ENCODE results near the gene MMP23B.

MMP23B gene

DNA sequence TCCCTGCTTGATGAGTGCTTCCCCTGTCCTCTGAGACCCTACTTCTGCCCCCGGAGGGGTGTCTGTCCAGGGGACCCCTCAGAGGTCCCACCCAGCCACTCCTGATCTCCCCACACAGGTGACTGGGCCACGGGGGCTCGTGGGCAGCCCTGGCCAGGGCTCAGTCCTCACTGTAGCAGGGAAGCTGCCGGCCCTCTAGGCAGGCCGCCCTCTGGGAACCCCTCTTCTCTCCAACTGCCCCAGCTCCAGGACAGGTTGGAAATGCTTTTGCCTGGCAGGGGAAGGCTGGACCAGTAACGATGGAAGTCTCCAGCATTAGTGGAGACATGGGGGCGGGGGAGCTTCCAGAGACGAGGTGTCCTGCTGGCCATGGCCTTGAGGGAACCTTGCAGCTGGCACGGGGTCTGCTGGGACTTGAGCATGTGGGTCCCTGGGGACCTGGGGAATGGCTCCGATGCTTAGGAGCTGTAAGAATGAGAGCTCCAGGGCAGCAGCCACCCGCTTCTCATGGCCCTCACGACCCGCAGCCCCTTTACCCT is 28.9 kb upstream of the MMP23B start:
- DNase-seq, result no peak

DNA sequence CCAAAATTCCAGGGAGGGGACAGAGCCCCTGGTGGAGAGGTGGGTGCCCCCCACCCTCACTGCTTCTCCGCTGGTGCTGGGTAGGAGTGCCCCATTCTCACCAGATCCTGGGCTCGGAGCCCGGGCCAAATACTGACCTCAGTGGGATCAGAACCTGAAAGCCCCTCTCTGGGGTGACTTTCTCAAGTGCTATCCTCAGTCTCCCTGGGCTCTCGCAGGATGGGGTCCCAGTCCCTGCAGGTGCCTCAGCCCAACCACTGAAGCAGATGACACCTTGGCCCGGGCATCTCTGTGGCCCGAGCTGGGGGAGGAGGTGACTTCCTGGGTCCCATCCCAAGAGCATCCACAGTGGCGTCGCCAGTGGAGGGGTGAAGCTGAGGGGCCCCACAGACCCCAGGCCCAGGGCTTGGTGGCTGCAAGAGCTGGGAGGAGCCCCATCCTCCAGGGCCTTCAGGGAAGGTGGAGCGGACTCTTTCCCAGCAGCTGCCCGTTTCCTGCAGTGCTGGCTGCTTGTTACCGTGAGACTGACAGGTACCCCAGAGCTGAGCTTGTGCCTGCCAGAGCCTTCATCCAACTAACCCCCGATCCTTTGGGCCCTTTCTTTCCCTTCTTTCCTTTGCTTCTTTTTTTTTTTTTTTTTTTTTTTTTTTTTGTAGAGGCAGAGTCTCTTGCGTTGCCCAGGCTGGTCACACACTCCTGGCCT is 28.2 kb upstream of the MMP23B start:
- no peak for DNase-seq

DNA sequence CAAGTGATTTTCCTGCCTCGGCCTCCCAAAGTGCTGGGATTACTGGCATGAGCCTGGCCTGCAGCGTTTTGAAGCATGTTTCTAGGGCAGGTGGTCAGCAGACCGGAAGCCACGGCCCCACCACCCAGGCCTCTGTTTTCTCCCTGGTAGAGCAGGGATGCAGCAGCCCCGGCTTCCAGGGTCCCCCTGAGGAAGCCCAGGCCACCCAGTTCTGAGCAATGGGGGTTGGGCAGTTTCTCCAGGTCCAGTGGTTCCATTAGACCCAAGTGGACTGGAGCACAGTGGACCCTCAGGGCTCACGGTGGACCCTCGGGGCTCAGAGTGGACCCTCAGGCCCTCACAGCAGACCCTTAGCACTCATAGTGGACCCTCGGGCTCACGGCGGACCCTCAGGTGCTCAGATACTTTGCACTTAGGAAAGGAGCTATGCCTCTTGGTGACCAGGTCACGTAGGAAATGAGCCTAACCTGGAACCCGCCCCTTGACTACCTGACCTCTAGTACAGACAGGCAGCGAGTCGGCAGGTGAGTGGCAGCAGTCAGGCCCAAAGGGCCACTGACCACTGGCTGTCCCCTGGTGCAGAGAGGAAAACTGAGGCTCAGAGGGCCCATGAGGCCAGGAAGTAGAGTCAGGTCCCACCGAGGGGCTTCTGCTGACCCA is 27.5 kb upstream of the MMP23B start:
- no peak for DNase-seq

DNA sequence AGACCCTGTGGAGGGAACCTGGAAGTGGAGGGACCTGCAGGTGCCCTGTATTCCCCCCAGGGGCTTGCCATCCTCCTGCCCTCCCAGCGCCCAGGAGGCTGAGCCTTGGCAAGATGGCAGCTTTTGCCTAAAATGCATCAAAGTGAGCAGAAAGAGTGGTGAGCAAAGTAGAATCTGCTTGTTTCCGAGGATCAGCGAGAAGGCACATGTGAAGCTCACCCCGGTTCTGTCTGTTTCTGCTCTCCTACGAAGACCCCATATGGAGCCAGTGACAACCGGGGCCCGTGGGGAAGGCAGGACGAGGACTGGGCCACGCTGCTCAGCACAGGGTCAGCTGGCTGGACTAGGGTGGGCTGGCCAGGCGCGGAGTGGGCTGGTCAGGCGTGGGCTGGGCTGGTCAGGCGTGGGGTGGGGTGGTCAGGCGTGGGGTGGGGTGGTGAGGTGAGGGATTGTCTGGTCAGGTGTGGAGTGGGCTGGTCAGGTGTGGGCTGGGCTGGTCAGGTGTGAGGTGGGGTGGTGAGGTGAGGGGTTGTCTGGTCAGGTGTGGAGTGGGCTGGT is 26.9 kb upstream of the MMP23B start:
- DNase-seq, result no peak

DNA sequence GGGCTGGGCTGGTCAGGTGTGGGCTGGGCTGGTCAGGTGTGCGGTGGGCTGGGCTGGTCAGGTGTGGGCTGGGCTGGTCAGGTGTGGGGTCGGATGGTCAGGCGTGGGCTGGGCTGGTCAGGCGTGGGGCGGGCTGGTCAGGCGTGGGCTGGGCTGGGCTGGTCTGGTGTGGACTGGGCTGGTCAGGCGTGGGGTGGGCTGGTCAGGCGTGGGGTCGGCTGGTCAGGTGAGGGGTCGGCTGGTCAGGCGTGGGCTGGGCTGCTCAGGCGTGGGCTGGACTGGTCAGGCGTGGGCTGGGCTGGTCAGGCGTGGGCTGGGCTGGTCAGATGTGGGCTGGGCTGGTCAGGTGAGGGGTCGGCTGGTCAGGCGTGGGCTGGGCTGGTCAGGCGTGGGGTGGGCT is 26.2 kb upstream of the MMP23B start:
- no peak for DNase-seq

DNA sequence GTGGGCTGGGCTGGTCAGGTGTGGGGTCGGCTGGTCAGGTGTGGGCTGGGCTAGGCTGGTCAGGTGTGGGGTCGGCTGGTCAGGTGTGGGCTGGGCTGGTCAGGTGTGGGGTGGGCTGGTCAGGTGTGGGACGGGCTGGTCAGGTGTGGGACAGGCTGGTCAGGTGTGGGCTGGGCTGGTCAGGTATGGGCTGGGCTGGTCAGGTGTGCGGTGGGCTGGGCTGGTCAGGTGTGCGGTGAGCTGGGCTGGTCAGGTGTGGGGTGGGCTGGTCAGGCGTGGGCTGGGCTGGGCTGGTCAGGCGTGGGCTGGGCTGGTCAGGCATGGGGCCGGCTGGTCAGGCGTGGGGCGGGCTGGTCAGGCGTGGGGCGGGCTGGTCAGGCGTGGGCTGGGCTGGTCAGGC is 25.7 kb upstream of the MMP23B start:
- no peak for DNase-seq

DNA sequence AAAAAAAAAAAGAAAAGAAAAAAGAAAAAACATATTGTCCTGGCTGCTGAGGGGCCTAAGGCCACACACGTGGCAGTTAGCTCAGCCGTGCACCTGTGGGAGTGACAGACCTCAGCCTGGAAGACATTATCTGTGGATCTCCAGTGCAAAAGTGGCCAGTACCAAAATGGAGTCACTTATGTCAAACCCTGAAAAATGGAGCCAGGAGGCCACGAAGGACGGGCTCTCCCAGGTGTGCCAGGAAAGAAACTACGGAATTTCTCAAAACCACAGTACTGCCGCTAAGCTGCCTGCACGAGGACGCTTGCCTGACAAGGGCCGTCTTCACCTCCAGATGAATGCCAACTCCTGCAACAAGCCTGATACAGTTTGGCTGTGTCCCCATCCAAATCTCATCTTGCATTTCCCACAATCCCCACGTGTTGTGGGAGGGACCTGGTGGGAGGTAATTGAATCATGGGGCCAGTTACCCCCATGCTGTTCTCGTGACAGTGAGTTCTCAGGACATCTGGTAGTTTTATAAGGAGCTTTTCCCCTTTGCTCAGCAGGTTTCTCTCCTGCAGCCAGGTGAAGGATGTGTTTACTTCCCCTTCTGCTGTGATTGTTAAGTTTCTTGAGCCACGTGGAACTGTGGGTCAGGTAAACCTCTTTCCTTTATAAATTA is 22.0 kb upstream of the MMP23B start:
- DNase-seq, result no peak

DNA sequence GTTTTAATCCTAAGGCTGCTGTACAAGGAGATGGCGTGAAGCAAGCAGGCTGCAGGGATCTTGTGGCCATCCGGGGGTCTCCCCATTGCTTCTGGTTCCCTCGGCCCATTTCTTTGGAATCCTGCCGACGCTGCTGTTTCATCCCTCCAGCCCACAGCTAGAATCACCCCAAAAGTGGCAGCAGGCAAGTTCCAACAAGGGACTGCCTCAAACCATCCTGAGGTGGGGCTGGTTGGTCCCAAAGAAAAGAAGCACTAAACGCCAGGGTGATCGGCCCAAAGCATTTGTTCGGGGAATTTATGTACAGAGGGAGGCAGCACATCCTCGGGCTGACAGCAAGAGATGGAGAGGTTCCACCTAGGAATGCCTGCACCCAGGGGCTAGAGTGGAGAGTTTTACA is 21.2 kb upstream of the MMP23B start:
- no peak for DNase-seq

DNA sequence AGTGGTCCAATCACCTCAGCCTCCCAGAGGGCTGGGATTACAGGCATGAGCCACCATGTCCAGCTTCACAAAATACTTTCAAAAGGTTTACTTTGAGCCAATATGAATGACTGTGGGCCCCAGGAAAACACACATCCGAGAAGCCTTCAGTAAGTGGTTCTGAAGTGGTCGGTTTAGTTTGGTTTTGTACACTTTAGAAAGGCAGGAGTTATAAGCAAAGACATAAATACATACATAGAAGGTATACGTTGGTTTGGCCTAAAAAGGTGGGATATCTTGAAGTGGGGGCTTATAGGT is 19.9 kb upstream of the MMP23B start:
- DNase-seq, result no peak

DNA sequence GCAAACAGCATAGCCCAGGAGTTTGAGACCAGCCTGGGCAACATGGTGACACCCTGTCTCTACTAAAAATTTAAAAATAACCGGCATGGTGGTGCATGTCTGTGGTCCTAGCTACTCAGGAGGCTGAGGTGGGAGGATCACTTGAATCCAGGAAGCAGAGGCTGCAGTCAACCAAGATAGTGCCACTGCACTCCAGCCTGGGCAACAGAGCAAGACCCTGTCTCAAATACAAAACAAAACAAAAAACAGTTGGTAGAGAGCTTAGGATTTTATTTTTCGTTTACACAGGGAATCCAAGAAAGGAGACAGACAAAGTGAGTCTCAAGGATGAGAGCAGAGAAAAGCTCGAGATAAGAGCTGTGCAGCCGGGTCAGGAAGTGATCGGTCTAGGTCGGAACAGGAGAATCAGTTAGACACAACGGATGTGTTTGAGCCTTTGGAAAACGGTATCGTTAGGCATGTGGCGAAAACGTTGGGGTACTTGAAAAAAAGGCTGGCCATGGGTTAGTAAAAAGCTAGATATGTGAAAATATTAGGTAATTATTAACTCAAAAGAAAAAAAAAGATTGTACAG is 18.4 kb upstream of the MMP23B start:
- DNase-seq, result no peak

DNA sequence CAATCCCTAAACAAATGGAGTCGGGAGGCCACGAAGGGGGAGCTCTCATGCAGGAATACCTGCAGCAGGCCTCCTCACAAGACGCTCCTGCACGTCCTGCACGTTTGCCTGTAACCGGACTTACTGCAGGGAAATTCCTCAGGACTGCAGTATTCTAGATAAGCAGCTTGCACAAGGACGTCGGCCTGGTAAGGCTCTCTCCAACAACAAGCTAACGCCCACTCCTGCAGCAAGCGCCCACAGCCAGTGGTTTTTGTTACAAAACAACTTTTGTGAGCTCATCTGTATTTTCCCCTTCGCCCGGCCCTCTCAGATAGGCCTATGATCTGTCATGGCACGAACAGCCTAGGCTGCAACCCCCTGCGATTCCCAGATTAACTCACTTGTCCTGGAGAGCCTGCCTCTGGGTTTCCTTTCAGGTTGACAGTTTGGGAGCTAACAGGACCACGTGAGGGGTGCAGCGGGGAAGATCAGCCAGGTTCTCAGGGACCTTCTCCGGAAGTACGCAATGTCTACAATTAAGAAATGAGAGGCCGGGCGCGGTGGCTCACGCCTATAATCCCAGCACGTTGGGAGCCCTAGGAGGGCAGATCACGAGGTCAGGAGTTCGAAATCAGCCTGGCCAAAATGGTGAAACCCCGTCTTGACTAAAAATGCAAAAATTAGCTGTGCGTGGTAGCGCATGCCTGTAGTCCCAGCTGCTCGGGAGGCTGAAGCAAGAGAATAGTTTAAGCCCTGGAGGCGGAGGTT is 17.6 kb upstream of the MMP23B start:
- no peak for DNase-seq

DNA sequence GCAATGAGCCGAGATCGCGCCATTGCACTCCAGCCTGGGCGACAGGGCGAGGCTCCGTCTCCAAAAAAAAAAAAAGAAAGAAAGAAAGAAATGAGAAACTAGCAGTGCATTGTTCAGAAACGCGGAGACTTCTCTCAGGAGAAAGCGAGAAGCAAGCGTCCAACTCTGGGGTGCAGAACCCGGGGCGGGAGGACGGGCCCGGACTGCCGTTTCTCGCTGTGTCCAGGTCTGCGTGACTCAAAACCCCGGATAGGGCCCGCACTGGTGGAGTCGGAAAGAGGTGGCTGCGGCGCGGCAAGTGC is 17.1 kb upstream of the MMP23B start:
- no peak for DNase-seq

DNA sequence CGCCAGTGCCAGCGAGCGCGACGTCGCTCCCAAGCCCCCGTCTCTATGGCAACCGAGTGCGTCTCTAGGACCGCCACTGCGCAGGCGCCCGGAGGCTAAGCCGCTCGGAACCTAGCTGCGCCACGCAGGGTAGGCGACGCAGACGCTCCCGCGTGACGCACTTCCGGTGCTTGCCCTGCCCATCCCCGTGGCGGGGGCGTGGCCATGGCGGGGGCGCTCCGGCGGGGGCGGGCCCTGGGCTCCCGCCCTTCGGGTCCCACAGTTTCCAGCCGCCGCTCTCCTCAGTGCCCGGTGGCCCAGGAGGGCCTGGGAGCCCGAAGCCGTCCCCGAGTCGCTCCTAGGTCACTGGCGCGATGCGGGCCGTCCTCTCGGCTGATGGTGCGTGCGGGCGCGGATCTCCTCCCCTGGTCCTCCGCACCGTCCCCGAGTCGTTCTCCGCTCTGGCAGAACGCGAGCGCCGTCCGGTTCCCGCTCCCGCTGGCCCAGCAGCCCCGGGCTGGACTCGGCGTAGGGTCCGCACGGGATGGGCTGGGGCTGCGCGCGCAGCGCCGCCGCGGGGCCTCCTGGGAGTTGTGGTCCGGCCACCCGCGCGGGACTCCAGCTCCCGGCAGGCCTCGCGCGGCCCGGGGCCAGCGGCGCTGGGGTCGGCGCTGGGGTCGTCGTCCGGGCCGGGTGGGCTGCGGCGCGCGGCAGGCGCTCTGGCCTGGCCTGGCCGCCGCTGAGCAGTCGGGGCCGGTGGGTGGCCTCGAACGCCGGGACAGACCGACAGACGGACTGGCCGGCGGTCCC is 16.5 kb upstream of the MMP23B start, which contains the start of gene MIB2:
Gene MIB2 (plus strand): TSS at position 245 of the 789 bp plus-strand sequence. CDS start 7,953 bp downstream, outside the sequence.
- DNase-seq, result peak; percentile 97

DNA sequence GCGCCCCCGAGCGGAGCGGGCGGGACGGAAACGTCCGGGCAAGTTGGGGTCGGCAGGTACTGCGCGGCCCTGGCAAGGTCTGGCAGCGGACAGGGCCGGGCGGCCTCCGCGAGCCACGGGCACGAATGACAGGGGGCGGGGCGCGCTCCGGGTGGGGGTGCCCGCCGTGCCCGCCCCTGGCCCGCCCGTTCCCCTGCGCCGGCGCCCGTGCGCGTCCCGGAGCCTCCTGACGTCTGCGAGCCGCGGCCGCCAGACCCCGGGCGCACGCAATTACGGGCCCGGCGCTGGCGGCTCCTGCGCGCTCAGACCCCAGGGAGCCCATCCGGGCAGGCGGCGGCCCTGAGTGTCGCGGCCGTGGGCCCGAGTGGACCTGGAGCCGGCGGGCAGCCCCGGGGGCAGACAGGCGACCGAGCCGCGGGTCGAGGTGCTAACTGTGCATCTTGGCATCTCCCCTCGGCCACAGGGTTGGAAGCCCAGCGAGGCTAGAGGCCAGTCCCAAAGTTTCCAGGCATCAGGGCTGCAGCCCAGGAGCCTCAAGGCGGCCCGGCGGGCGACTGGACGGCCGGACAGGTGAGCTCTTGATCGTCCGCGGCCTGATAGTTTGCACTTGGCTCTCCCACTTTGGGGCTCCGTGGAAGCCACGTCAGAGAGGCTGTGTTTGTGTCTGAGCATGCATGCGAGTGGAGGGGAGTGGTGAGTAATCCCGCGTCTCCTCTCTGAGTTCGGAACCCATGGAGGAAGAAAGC is 15.8 kb upstream of the MMP23B start:
- no peak for DNase-seq

DNA sequence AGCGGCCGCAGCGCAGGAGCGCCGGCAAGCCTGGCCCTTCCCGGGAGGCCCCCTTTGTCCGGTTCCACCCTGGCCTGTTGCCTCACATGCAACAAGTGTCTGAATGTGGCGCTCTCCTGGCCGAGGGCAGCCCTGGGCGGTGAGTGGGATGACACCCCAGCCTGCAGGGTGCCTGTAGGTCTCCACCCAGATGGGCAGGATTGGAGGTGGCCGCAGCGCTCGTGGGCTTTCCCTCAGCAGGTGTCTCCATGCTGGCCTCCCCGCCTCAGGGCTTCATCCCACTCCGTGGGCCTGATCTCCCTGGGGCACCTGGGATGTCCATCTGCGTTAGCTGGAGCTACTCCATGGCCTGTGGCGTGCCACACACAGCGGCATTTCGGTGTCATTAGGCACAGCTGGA is 15.1 kb upstream of the MMP23B start:
- DNase-seq, result no peak

DNA sequence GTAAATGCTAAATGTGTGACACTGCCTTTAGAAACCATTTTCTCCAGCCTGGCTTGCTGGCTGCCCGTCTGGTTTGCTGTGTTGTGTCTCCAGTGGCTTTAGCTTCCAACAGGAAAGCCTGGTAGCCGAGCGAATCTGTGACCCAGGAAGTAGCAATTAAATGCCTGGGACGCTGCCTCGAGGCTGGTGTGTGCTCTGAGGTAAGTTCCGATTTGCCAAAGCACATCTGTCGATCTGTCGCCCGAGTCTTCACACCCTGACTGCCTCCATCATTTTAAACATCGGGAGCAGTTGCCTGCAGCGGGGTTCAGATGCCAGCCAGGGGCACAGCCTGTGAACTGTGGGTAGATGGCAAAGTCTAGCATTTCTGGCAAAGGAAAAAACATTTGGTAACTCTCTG is 14.5 kb upstream of the MMP23B start:
- DNase-seq, result no peak

DNA sequence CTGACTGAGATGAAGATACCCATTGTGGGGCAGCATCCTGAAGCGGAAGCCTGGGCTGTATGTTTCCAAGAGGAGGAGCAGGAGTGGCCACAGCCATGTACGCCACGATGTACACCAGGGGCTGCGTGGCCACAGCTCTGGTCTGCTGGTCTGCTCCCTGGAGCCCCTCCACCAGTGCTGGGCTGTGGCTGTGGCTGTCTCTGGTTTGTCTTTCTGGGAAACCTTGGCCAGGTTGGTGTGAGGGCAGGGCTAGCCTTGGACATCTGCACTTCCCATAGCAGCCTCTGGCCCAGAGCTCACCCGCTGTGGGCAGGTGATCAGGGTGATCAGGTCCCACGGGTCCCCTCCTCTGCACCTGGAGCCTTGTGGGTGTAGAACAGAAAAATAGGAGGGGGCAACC is 14.0 kb upstream of the MMP23B start:
- no peak for DNase-seq

DNA sequence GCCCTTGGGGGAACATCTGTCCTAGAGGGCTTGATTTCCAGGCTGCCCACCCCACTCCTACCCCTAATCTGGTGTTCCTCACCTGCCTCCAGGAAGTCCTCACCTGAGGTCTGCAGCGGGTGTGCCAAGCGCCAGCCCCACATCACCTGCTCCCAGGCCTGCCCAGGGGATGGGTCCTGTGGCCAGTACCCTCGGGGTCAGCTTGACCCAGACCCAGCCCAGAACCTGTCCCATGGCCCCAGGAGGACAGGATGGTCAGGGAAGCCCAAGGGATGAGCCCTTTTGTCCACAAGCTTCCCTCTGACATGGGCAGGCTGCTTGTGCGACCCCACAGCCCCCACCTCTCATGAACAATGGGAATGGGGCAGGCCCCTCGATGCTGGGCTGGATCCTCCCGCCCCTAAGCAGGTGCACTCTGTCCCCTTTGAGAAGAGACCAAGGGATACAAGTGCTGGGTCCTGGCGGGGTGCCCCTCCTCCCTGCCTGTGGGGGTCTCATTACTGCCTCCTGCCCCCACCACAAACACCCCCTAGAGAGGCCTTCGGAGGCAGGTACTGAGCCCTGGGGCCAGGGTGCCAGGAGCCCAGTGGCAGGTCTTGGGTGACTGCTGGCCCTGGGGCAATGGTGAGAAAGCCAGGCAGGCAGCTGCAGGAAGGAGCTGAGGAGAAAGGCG is 13.4 kb upstream of the MMP23B start:
- no peak for DNase-seq

DNA sequence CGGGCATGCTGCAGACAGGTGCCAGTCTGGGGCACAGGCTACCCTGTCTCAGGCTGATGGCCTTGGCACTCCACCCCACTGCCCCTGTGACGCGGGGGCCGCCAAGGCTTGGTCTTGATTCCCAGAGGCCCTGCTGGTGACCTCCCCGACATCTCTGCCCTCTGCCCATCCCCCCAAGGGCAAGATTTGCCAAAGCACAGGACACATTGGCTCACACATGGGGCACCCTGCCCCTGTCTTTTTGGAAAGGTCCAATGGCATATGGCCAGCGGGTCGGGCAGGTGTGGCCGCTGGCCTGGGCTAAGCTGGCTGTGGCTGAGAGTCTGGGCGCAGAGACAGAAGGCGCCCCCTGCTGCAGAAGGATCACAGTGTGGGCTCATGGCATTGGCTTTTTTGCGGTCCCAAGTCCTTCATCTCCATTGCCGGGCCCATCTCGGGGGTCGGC is 12.0 kb upstream of the MMP23B start:
- no peak for DNase-seq

DNA sequence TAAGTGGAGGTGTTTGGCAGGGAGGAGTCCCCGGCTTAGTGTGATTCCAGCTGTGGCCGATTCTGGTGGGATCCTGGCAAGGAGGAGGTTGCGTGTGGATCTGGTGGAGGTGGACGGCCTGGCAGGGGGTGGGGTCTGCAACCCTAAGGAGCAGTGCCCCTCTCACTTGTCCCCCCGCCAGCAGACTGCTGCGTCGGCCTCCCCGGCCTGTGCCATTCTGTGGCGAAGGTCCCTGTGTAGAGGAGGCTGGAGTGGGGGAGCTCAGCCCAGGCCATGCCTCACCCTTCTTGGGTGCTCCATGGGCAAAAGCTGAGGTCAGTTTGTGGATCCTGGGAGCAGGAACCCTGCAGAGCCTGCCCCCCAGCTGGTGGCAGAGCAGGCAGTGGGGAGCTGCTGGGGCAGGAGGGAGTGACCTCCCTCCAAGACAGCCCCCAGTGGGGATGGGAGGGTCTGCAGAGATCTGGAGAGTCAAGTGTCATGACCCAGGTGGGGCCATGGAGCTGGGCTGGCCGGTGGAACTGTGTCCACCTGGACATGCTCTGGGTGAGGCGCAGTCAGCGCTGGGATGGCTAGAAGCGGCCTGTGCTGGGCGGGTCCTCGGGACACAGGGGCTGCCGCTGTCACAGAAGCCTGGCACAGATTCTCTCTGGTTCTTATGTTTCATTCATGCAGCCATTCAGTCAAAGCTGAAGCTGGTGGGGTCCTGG is 11.4 kb upstream of the MMP23B start:
- no peak for DNase-seq
